ENCODE data around the gene PSMB11.

Gene PSMB11

GRCh38 chr14:23056145-23056955, 14.3 kb downstream of the PSMB11 start:
- TF ChIP-seq GATA3 (IDR thresholded peaks at IDR 0.05; ENCODE audit: low read depth, low read length) = no peak
- TF ChIP-seq GATA2 (IDR thresholded peaks at IDR 0.05; ENCODE audit: low read depth, low read length) = no peak

- TF ChIP-seq GATA3 (IDR thresholded peaks at IDR 0.05; ENCODE audit: low read depth, low read length) (no peak), GATA2 (IDR thresholded peaks at IDR 0.05; ENCODE audit: low read depth, low read length) (no peak)
Observed at GRCh38 chr14:23056956-23057756, 15.1 kb downstream of the PSMB11 start, which contains the start of gene CDH24. TSS of gene CDH24 (minus strand) at chr14:23057520. CDS start at chr14:23055733, 1,787 bp downstream.

GRCh38 chr14:23057757-23058653, 16.0 kb downstream of the PSMB11 start:
- TF ChIP-seq GATA2 (IDR thresholded peaks at IDR 0.05; ENCODE audit: low read depth, low read length) (no peak), GATA3 (IDR thresholded peaks at IDR 0.05; ENCODE audit: low read depth, low read length) (no peak)

- no peak for TF ChIP-seq GATA3 (IDR thresholded peaks at IDR 0.05; ENCODE audit: low read depth, low read length)
- no peak for TF ChIP-seq GATA2 (IDR thresholded peaks at IDR 0.05; ENCODE audit: low read depth, low read length)
Observed at GRCh38 chr14:23058654-23059504, 16.9 kb downstream of the PSMB11 start.

- TF ChIP-seq GATA3 (IDR thresholded peaks at IDR 0.05; ENCODE audit: low read depth, low read length) = no peak
- TF ChIP-seq GATA2 (IDR thresholded peaks at IDR 0.05; ENCODE audit: low read depth, low read length) = no peak
Observed at GRCh38 chr14:23060536-23061260, 18.7 kb downstream of the PSMB11 start.

GRCh38 chr14:23062002-23062401, 20.0 kb downstream of the PSMB11 start:
- TF ChIP-seq GATA2 (IDR thresholded peaks at IDR 0.05; ENCODE audit: low read depth, low read length) (no peak), GATA3 (IDR thresholded peaks at IDR 0.05; ENCODE audit: low read depth, low read length) (no peak)

GRCh38 chr14:23063601-23064000, 21.6 kb downstream of the PSMB11 start:
- TF ChIP-seq GATA3 (IDR thresholded peaks at IDR 0.05; ENCODE audit: low read depth, low read length) = no peak
- no peak for TF ChIP-seq GATA2 (IDR thresholded peaks at IDR 0.05; ENCODE audit: low read depth, low read length)

- TF ChIP-seq GATA2 (IDR thresholded peaks at IDR 0.05; ENCODE audit: low read depth, low read length) (no peak), GATA3 (IDR thresholded peaks at IDR 0.05; ENCODE audit: low read depth, low read length) (no peak)
Observed at GRCh38 chr14:23066368-23066767, 24.4 kb downstream of the PSMB11 start.

- TF ChIP-seq GATA3 (IDR thresholded peaks at IDR 0.05; ENCODE audit: low read depth, low read length) (no peak), GATA2 (IDR thresholded peaks at IDR 0.05; ENCODE audit: low read depth, low read length) (no peak)
Observed at GRCh38 chr14:23066855-23067744, 25.1 kb downstream of the PSMB11 start.

- TF ChIP-seq GATA2 (IDR thresholded peaks at IDR 0.05; ENCODE audit: low read depth, low read length) (no peak), GATA3 (IDR thresholded peaks at IDR 0.05; ENCODE audit: low read depth, low read length) (no peak)
Observed at GRCh38 chr14:23067847-23068788, 26.1 kb downstream of the PSMB11 start.

Measured in SH-SY5Y (cell line).